M059J (cell line): ENCODE measurements around the gene UBAP1L. TPM values are rescaled to one million over a fixed set of nuclear protein-coding genes. Genes with fewer than 3 reads are reported as not detected.
"Not testable (repeated sequence)": the region's sequence is repeated elsewhere in the genome, so short reads cannot be mapped to it uniquely, and the experiment has no call there.

Source experiments
- DNase-seq: peaks from one replicate; pipeline ENCODE4 v3.0.0-alpha.2; 2012; ENCODE audit warnings: low read depth
- total RNA-seq: library from RNA; depleted of rRNA; stranded (reverse); fragments of >200 nt; shearing (Covaris generic); gene quantifications from 2 replicates; pipeline ENCODE4 v1.2.3, GENCODE V29; 2014

The UBAP1L gene
- total RNA-seq, 1 experiment from 2014 or later: 0.10 TPM

DNA sequence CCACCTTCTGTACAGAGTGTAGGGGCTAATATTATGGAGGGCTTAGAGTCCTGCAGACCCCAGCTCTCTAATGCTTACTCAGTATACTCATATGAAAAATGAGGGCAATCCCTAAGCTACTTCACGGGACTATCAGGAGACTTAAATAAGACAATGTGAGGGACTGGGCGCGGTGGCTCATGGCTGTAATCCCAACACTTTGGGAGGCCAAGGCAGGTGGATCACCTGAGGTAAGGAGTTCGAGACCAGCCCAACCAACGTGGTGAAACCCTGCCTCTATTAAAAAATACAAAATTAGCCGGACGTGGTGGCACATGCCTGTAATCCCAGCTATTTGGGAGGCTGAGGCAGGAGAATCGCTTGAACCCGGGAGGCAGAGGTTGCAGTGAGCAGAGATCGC, 15.2 kb downstream of the UBAP1L start:
- not testable (repeated sequence) for DNase-seq

DNA sequence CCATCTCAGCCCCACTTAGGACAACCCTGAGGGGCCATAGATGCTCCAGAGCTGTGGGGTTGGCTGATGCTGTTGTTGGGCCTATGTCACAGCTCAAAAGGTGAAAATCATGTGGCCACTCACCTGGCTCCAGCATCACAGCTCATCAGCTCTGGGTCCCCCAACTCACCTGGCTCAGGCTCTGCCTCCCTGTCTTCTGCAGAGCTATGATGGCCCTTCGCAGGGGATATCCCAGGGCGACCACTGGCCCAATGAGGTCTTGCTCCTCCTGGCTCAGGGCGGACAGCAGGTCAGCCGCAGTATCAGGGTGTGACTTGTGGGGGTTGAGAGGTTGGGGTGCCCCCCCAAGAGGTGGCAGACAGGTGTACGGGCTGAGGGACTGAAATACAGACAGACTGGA, 15.7 kb downstream of the UBAP1L start:
- no peak for DNase-seq

DNA sequence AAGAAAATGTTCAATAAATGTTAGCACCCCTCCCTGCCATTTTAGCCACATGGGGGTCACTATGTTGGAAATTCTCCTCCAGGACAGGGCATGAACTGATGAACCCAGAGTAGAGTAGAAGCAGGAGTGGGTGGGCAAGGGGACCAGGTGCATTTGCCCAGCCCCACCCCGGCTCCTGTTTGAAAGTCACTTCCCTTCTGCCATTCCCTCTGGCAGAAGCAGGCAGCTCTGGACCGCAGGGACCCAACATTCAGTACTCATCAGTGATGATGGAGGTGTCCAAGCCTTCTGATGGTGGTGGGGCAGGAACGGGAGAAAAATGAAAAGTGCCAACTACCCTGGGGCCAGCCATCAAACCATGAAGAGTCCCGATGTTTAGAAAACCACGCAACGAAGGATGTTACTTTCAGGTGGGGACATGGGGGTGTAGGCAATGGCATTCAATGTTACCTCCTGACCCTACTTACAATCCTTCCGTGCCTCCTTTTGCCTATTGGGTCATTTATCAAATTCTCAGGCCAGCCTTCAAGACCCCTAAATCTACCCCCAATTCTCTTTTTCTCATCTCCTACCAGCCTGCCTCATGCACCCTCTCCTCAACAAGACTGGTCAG, 17.2 kb downstream of the UBAP1L start:
- no peak for DNase-seq

DNA sequence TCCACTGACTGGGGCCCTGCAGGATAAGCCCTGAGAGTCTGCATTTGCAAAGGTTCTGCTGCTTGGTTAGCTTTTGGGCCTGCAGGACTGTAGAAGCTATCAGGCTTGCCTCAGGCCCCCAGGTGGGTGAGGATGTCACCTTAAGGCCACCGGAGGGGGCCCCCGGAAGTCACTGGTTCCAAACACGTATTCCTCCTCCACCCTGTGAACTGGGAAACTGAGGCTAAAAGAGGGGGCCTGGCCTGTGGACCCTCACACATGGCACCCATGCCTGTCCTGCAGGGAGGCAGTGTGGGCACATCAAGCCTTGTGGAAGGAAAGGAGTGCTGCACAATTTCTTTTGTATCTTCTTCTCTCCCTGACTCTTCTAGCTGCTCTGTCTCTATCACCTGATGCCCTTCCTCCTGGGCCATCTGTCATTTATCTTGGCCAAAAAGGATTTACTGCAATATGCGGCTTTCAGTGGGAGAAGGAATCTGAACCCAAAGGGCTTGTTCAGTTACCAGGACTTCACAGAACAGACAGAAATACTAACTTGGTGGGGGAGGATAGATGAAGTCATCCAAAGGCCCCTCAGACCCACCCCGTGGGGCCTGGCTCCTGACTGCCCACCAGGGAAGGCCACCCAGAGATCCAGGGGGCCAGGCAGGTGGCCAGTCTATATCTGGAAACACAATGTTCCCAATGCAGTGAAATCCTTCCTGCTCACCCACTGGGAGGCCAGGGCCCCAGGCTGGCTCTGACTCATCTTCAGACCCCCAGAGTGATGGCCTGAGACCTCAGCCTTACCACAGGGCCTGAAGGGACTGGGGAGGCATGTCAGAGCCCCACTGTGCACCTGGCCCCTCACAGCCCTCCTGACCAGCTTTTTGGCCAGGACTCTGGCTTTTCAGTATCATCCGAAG, 18.3 kb downstream of the UBAP1L start:
- no peak for DNase-seq

DNA sequence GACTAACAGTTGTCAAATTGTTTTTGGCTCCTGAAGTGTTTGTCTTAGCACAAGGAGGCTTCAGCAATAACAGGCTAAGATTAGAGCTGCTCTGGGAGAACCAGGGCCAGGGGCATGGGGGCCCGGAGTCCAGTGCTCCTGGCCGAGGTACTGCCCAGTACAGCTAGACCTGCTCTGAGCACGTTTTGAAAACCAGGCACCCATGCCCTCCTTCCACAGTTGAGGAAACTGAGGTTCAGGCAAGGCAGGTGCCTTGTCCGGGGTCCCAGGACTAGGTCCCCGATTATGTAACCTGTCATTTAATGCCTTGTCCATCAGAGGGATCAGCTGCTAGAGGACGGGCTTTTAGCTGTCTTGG, 19.3 kb downstream of the UBAP1L start:
- no peak for DNase-seq

DNA sequence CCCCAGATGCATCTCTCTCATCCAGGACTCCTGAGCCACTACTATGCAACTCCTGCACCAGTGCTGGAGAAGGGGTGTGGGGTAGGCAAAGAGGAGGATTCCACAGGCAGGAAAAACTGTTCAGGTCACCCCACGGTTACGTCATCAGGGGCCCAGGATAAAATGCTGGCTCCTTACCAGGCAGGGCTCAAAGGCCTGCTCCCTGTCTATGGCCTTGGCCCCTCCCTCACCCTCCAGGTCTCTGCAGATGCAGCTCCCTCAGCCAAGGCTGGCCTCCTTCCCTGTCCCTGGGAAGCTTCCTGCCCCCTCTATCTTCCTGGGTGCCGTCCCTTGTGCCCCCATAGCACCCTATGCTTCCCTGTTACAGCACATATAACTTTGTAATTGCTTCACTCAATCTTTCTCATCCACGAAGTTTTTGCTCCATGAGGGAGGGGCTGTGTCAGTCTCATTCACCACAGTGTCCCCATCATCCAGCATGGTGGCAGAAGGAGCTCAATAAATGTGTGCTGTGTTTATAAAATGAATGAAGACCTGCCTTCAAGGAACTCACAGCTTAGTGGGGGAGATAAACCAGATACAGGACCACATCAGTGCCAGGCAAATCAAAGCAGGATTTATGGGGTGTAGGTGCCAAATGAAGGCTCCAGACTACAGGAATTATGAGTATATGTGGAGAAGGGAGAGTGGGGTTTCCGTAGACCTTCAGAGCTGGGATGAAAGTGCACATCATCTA, 19.8 kb downstream of the UBAP1L start:
- no peak for DNase-seq

DNA sequence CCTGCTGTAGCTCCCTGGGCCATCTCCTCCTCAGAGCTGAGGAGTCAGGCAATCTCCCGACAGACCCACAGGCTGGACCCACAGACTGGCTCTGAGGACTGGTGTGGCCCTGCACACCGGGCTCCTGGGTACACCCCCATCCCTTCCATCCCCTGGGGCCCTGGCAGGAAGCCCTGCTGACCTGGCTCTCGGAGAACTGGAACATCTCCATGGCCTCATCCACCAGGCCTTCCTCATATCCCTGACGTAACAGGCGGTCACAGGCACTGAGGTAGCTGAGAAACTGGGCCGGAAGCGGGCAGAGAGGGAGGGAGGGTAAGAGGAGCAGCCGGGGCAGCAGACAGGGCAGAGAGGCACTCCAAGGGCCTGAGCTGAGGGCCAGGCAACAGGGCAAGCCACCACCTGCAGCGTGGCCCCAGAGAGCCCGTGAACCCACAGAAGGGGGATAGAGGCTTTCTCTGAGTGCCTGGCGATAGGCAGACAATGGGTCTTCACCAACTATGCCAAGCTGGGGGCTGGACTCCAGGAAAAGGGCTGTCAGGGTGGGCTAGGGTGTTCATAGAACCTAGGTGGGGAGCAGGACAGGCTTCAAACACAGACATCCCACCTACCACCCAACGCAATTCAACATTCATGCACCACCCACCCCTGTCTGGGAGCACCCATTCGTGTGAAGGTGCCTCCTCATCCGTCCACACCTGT, 20.6 kb downstream of the UBAP1L start:
- DNase-seq: no peak

DNA sequence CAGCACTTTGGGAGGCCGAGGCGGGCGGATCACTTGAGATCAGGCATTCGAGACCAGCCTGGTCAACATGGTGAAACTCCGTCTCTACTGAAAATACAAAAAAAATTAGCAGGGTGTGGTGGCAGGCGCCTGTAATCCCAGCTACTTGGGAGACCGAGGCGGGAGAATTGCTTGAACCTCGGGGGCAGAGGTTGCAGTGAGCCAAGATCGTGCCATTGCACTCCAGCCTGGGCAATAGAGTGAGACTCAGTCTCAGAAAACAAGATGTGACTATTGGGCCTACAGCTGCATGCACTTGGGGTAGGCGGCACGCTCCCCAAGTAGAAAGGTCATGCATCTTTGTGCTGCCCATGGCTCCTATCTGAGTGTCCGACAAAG, 21.2 kb downstream of the UBAP1L start:
- DNase-seq: not testable (repeated sequence)

DNA sequence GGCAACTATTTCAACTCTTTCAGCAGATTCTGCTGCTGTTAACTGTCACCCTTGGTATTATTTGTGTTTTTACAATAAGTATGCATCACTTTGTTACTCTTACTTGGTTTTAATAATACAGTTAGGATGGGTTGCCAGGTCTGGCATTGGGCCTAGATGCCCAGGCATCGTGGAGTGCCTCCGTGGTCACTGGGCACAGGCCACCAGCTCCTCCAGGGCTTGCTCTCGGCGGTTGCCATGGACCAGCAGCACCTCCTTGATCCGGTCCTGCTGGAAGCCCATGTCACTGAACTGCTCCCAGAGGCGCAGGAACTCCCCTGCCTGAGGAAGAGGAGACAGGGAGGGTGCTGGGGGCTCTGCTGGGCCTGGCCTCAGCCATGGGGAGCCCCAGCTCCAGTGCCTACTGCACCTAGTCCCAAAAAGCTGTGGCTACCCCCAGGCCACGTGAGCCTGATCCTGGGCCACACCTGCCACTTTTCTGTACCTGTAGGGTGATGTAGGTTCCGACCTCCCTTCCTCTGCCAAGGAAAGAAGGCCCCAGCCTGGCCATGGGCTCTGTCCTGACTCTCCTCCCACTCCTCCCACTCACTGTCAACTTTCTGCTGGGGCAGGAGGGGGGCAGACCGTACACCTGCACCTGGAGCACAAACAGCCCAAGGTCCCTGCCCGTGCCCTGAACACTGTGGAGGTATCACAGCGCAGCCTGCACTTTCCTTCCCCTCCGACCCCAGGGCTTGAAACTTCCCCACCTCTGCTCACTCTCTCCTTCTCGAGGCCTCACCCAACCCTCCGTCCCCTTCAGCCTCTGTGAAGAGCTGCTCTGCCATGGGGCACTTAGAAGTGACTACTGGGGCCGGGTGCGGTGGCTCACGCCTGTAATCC, 21.8 kb downstream of the UBAP1L start:
- DNase-seq: no peak

DNA sequence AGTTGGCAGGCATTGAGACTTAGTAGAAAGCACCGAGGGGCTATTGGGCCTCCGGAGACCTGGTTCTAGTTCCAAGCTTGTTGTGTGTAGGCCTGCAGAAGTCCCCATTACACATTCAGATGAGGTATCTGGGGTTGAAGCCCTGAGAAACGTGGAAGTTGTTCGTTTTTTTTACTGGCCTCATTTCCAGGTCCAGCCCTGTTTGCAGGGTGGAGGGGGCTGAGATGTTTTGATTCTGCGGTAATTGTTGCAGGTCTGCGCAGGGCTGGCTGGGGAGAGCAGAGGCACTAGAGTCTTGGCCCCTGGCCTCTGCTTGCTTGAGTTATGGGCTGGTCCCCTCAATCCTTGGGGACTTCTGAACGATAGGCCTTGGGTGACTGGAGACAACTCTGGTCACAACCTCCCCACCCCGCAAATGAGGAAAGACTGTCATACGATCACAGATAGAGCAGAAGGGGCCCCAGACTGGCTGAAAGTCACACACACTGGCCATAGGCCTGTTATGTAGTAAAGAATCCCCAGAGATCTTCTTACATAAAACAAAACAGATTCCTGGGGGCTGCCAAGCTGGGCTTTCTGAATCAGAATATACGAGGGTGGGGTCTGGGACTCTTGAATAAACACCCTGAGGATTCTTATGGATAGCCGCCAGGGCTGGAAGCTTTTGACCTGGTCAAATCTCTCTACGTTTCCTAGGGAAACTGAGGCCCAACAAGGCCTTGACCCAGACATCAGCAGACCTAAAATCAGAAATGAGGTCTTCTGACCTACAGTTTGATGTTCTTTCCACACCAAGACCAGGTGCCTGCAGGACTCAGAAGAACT, 22.8 kb downstream of the UBAP1L start:
- DNase-seq: no peak

DNA sequence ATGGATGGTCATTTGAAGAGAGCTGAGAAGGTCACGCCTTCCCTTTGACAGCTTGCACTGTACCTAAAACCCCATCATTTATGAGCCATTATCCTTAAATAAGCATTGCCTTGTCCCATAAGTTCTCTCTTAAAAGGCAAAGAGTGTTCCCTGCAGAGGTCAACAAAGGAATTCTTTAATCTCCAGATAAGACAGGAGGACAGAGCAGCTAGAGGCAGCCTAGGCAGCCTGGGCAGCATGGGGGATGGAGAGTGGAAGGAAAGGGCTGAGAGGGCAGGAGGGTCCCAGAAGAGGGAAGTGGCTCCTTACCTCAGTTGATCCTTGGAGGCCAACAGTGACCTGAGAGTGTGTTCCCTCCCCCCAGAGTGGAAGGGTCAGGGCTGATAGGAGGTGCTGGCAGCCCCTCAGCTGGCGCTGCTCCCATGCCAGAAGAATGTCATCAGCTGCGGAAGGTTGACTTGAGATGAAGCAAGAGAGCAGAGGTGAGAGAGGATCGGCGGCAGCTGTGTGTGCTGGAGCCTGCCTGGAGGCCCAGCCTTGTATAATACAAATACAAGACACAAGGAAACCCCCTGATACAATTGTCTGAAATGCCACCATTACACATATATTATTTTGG, 25.7 kb downstream of the UBAP1L start:
- DNase-seq: no peak

DNA sequence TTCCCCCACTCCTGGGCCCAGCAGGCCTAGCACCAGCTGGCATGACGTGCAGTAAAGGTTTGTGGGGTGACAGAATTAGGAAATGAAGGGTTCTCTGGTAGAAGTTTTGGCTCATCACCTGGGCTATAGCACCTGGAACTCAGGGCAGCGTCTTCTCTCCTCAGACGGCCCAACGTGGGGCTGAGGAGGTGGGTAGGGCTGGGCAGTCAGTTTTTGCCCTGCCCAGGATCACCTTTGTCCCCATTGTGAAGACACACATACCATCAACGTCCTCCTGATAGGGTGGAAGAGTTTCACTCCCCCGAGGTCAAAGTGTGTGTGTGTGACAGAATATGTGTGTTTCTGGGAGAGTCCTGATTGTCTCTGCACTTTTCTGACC, 26.4 kb downstream of the UBAP1L start:
- no peak for DNase-seq

DNA sequence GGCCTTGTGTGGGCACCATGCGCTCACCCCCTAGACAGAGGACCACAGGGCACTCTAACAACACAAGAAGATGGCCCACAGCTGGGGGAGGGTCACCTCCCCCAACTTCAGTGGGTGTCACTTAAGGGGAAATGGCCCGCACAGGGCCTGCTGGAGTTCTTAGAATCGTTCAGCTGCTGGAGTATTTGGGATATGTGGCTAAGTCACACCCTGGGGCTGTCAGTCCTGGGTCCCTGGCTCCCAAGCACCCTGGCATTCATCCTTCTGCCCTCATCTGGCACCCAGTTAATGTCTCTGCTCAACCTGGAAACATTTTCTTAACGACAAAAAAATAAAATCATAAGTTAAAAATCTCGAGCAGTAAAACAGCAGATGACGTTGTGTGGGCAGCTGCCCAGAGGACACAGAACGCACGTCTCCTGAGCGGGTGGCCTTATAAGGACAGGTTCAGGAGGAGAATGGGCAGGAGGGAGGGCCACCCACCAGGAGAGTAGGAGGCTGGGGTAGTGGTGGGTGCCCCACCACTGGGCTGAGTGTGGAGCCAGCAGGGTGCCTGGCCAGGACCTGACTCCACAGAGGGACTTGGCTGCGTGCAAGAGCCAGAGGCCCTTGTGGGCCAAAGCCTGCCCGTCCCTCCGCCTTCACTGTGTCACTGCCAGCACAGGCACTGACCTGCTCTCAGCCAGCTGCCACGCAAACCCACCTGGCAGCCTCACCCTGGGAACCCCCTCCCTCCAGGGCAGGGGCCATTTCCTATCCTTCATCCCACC, 26.9 kb downstream of the UBAP1L start:
- no peak for DNase-seq

DNA sequence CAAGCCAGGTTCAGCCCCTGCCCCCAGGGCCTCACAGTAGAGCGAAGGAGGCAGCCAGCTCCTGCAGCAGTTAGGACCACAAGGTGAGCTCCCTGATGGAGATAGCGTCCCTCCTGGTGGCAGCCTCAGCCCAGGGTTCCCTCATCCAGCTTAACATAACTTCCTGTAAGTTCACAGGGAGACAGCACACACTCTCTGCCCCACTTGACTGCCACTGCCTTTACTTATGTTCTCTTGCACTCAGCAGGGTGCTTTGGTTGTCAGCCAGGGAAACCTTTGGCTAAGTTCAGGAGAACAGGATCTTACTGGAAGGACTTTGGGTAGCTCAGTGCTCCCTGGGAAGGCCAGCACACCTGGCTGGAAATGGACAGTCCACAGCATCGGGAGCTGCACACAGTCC, 27.6 kb downstream of the UBAP1L start:
- no peak for DNase-seq

DNA sequence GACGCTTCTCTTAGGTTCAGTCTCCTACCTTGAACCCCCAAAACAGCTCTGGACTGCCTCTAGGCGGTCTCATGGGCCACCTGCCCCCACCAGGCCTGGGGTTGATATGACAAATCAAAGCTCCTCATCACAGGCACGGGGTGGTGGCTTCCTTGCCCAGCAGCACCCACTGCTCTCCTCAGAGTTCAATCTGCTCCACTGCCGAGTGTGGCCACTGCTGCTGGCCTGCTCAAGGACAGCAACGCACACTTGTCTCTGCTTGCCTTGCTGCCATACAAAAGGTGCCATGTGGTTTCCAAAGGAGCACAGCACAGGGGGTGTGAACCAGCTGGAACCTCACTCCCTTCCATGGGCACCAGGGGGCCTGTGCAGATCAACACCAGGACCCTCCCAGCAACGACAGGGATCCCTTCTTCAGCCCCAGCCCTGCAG, 28.3 kb downstream of the UBAP1L start:
- no peak for DNase-seq

DNA sequence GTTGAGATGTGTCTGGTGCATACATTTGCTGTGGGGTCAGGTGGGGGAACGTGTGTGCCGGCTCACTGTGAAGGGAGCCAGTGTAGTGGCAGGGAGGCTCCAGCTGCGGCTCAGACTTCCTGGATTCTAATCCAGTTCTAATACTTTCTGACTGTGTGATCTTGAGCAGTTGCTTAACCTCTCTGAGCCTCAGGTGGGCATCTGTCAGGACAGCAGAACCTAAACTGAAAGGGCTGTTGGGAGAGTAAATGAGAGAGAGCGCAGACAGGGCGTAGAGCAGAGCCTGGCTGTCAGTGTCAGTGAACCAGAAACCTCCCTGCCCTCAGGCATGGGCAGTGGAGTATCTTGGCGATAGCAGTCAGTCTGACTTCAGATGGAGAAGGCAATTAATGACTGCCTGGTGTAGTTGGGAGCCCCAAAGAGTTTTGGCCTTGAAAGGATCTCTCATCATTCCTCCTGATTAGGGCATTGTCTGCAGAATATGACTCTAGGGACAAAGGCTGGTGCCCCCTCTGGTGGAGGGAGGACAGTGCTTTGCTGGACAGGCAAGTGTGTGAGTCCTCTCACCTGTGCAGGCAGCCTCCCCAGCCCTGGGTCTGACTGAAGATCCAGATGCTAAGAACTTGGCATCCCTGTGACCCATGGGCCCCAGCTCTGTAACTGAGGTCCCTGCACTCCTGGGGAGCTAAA, 28.9 kb downstream of the UBAP1L start:
- peak; percentile 40 for DNase-seq

DNA sequence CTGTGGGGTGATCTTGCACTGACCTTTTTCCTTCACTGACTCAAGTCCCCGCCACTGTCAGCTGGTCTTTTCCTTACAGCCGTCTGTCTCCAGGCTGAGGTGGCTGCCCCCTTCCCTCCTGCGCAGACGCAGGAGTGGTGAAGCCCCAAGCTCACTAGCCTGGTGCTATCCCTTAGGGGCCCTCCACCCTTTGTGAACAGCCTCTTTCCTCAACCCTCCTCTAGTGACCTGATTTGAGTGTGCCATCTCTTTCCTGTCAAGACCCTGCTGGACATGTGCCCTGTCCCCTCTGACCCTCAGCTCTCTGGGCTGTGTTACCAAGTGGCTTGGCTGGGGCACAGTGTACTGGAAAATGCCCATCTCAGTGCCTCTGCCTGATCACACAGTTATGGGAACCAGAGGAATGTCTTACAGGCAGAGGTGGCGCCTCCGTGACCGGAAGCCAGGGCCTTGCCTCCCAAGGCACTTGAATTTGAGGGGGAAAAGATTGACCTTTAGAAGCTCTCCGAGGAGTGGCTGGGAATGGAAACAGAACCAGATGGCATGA, 29.7 kb downstream of the UBAP1L start:
- DNase-seq: no peak
